GM12801 (cell line): Measurements from ENCODE around the gene RASGRP1.

Experiments
- CTCF ChIP-seq: IDR thresholded peaks from one replicate; pipeline ENCODE4 v1.5.1; 2011; ENCODE audit warnings: control low read depth; ENCODE audit not compliant: insufficient read length; ENCODE audit errors: extremely low read depth

The RASGRP1 gene

GRCh38 chr15:38516626-38517025 is 48.0 kb downstream of the RASGRP1 start:
- TF ChIP-seq CTCF = no peak

GRCh38 chr15:38514601-38515000 is 50.0 kb downstream of the RASGRP1 start:
- TF ChIP-seq CTCF = no peak

GRCh38 chr15:38512901-38513300 is 51.7 kb downstream of the RASGRP1 start:
- TF ChIP-seq CTCF = no peak

- no peak for TF ChIP-seq CTCF
These were observed 55.5 kb downstream of the RASGRP1 start for GRCh38 chr15:38509152-38509551.

- TF ChIP-seq CTCF = no peak
These were observed 56.0 kb downstream of the RASGRP1 start for GRCh38 chr15:38508647-38509046.

- no peak for TF ChIP-seq CTCF
These were observed 57.0 kb downstream of the RASGRP1 start for GRCh38 chr15:38507570-38507969.

GRCh38 chr15:38506997-38507396 is 57.6 kb downstream of the RASGRP1 start:
- TF ChIP-seq CTCF = no peak
